HEK293 (cell line): ENCODE measurements around the gene MSANTD3.

Experiments used
- CTCF ChIA-PET: fragments of 350-600 bp; formaldehyde crosslinking; extraction: SDS; loops from one replicate; lab custom pipeline; 2021; ENCODE audit warnings: antibody characterized with exemption; lab: Yijun Ruan, JAX
- POLR2A ChIA-PET: fragments of 300-600 bp; formaldehyde crosslinking; extraction: SDS; loops from one replicate; lab custom pipeline; 2020; ENCODE audit warnings: antibody characterized with exemption, inconsistent platforms; lab: Yijun Ruan, JAX
- H3K27ac ChIP-seq: fragments of 200-500 bp; sonication (Bioruptor generic); 2 replicates; pipeline ENCODE4 v1.5.1; 2014; ENCODE audit warnings: low read depth, low read length, control low read depth, inconsistent platforms; ENCODE audit errors: extremely low read depth
- H3K36me3 ChIP-seq, 2 experiments: fragments of 200-500 bp in 1 of 2; sonication (Bioruptor generic) in 1 of 2; 1 replicate in 1 of 2; 2 replicates in 1 of 2; pipeline ENCODE4 v1.5.1; 2014 to 2017; ENCODE audit warnings: inconsistent platforms in 2 of 2, low read length in 2 of 2; ENCODE audit not compliant: control insufficient read depth in 2 of 2, insufficient read depth in 1 of 2
- H3K4me1 ChIP-seq: fragments of 200-500 bp; sonication (Bioruptor generic); 2 replicates; pipeline ENCODE4 v1.5.1; 2014; ENCODE audit warnings: mild to moderate bottlenecking, low read length, inconsistent platforms; ENCODE audit not compliant: control insufficient read depth, insufficient read depth
- H3K4me3 ChIP-seq: 2 replicates; pipeline ENCODE4 v1.5.1; 2011; ENCODE audit warnings: low read depth, mild to moderate bottlenecking, control low read depth, low read length, moderate library complexity
- H3K9me3 ChIP-seq: fragments of 200-500 bp; sonication (Bioruptor generic); 2 replicates; pipeline ENCODE4 v1.5.1; 2014; ENCODE audit warnings: low read depth, low read length, inconsistent platforms; ENCODE audit not compliant: control insufficient read depth, insufficient read depth
- GFI1B ChIP-seq: fragments of 450-650 bp; formaldehyde crosslinking; IDR thresholded peaks from 2 replicates; pipeline ENCODE4 v1.5.1; 2016; ENCODE audit warnings: missing biosample characterization, missing genetic modification characterization
- IKZF3 ChIP-seq: fragments of 450-650 bp; IDR thresholded peaks from 2 replicates; pipeline ENCODE4 v1.5.0; 2018; ENCODE audit warnings: missing biosample characterization, mild to moderate bottlenecking, missing genetic modification characterization, moderate library complexity
- INSM2 ChIP-seq: fragments of 450-650 bp; formaldehyde crosslinking; IDR thresholded peaks from 2 replicates; pipeline ENCODE4 v1.5.1; 2016; ENCODE audit warnings: missing biosample characterization, missing genetic modification characterization
- PBX3 ChIP-seq: sonication (generic); formaldehyde crosslinking; IDR thresholded peaks from 2 replicates; pipeline ENCODE4 v1.8.1; 2022; ENCODE audit warnings: mild to moderate bottlenecking, moderate library complexity, missing genetic modification reagents
- PRDM4 ChIP-seq: fragments of 450-650 bp; formaldehyde crosslinking; IDR thresholded peaks from 2 replicates; pipeline ENCODE4 v1.5.1; 2017; ENCODE audit warnings: missing biosample characterization, missing genetic modification characterization
- SP2 ChIP-seq: fragments of 450-650 bp; formaldehyde crosslinking; IDR thresholded peaks from 2 replicates; pipeline ENCODE4 v1.5.1; 2016; ENCODE audit warnings: missing biosample characterization, missing genetic modification characterization
- YY1 ChIP-seq: fragments of 450-650 bp; formaldehyde crosslinking; IDR thresholded peaks from 2 replicates; pipeline ENCODE4 v1.5.1; 2018; ENCODE audit warnings: missing biosample characterization, missing genetic modification characterization
- ZBTB44 ChIP-seq: fragments of 450-650 bp; IDR thresholded peaks from 2 replicates; pipeline ENCODE4 v1.5.1; 2018; ENCODE audit warnings: missing biosample characterization, mild to moderate bottlenecking, missing genetic modification characterization
- ZBTB7A ChIP-seq: fragments of 450-650 bp; formaldehyde crosslinking; IDR thresholded peaks from 2 replicates; pipeline ENCODE4 v1.5.1; 2016; ENCODE audit warnings: low read depth, missing biosample characterization, missing genetic modification characterization
- ZNF148 ChIP-seq: fragments of 450-650 bp; formaldehyde crosslinking; IDR thresholded peaks from 2 replicates; pipeline ENCODE4 v1.5.0; 2017; ENCODE audit warnings: missing biosample characterization, missing genetic modification characterization, borderline replicate concordance
- ZNF211 ChIP-seq: fragments of 450-650 bp; formaldehyde crosslinking; IDR thresholded peaks from 2 replicates; pipeline ENCODE4 v1.5.1; 2016; ENCODE audit warnings: low read depth, missing biosample characterization, missing genetic modification characterization
- ZNF239 ChIP-seq: fragments of 450-650 bp; formaldehyde crosslinking; IDR thresholded peaks from 2 replicates; pipeline ENCODE4 v1.5.1; 2016; ENCODE audit warnings: missing biosample characterization, missing genetic modification characterization
- ZNF366 ChIP-seq: fragments of 450-650 bp; formaldehyde crosslinking; conservative IDR thresholded peaks from 2 replicates; pipeline ENCODE4 v1.5.1; 2016; ENCODE audit warnings: missing biosample characterization, missing genetic modification characterization
- ZNF391 ChIP-seq: fragments of 450-650 bp; formaldehyde crosslinking; IDR thresholded peaks from 2 replicates; pipeline ENCODE4 v1.5.1; 2016; ENCODE audit warnings: low read depth, missing biosample characterization, missing genetic modification characterization, borderline replicate concordance
- ZNF510 ChIP-seq: fragments of 450-650 bp; formaldehyde crosslinking; IDR thresholded peaks from 2 replicates; pipeline ENCODE4 v1.5.1; 2018; ENCODE audit warnings: mild to moderate bottlenecking, missing genetic modification characterization, missing biosample characterization; ENCODE audit not compliant: insufficient replicate concordance
- ZNF629 ChIP-seq: fragments of 450-650 bp; formaldehyde crosslinking; IDR thresholded peaks from 2 replicates; pipeline ENCODE4 v1.5.1; 2017; ENCODE audit warnings: missing biosample characterization, missing genetic modification characterization
- ZNF704 ChIP-seq: fragments of 450-650 bp; formaldehyde crosslinking; IDR thresholded peaks from 2 replicates; pipeline ENCODE4 v1.5.1; 2016; ENCODE audit warnings: missing biosample characterization, missing genetic modification characterization
- ZNF747 ChIP-seq: fragments of 450-650 bp; formaldehyde crosslinking; IDR thresholded peaks from 2 replicates; pipeline ENCODE4 v1.5.1; 2016; ENCODE audit warnings: missing biosample characterization, missing genetic modification characterization
- ZSCAN30 ChIP-seq: fragments of 450-650 bp; IDR thresholded peaks from 2 replicates; pipeline ENCODE4 v1.5.1; 2018; ENCODE audit warnings: missing biosample characterization, mild to moderate bottlenecking, missing genetic modification characterization, moderate library complexity

MSANTD3 gene

GRCh38 chr9:100498592-100498991 lies 71.6 kb downstream of the MSANTD3 start:
- POLR2A ChIA-PET: no interaction called here
- no peak for TF ChIP-seq GFI1B
- no peak for TF ChIP-seq ZNF239 (tag by site-specific recombination)
- TF ChIP-seq SP2: no peak
- peak; percentile 32 for TF ChIP-seq ZNF510 (tag by site-specific recombination)
- no peak for TF ChIP-seq ZNF704 (tag by site-specific recombination)
- peak; percentile 23; the same call in 1 of the 2 replicates for TF ChIP-seq ZNF629 (tag by site-specific recombination)
- TF ChIP-seq ZBTB44: no peak
- no peak for TF ChIP-seq ZNF747
- TF ChIP-seq ZNF366: no peak
- no peak for TF ChIP-seq ZNF211 (tag by site-specific recombination)
- H3K9me3 ChIP-seq: no peaks in the 10 kb centered on the region
- H3K27ac ChIP-seq: no peak overlapping the region
- H3K4me3 ChIP-seq: no peak overlapping the region
- H3K36me3 ChIP-seq: peaks cover 0 to 5% of the 10 kb centered on the region in 2 experiments; a peak in 2 of 3 replicates
- H3K4me1 ChIP-seq: no peaks in the 10 kb centered on the region
- CTCF ChIA-PET: no interaction called here

GRCh38 chr9:100499460-100499859 lies 72.5 kb downstream of the MSANTD3 start:
- Histone ChIP-seq H3K36me3 (peaks cover 0 to 5% of the 10 kb centered on the region in 2 experiments; a peak in 2 of 3 replicates), H3K27ac (no peak overlapping the region), H3K4me1 (no peaks in the 10 kb centered on the region), H3K9me3 (no peaks in the 10 kb centered on the region), H3K4me3 (no peak overlapping the region)
- POLR2A ChIA-PET: no interaction called here
- TF ChIP-seq ZNF148: no peak
- no peak for TF ChIP-seq PRDM4
- no peak for TF ChIP-seq ZNF391 (tag by site-specific recombination)
- no peak for TF ChIP-seq IKZF3 (tag by site-specific recombination)
- TF ChIP-seq ZSCAN30 (tag by site-specific recombination): no peak
- TF ChIP-seq YY1 (tag by site-specific recombination): no peak
- no peak for TF ChIP-seq ZBTB7A (tag by site-specific recombination)
- TF ChIP-seq INSM2: no peak
- TF ChIP-seq PBX3 (CRISPR knock-in tag): no peak
- CTCF ChIA-PET: interaction anchor here (0.6 to 0.7 kb wide), 3 partner anchors 14 to 77 kb away, joined by 3 to 4 read pairs (median 3); no protein-coding TSS in a partner anchor
